ENCODE data around the gene DHCR24. TPM values are rescaled to one million over a fixed set of nuclear protein-coding genes. Genes with fewer than 3 reads are reported as not detected.

The DHCR24 gene
- total RNA-seq, 1 donor from 2014 or later, result 118 TPM

- Histone ChIP-seq H3K36me3 (ENCODE audit: control insufficient read depth, insufficient read depth, low read length) (peaks cover 66% of the 10 kb centered on the region), H3K4me3 (ENCODE audit: low read depth, low read length) (no peak overlapping the region), H3K27me3 (ENCODE audit: control insufficient read depth, insufficient read depth, low read length) (no peaks in the 10 kb centered on the region)
- no peak for TF ChIP-seq CTCF (IDR thresholded peaks at IDR 0.05; ENCODE audit: insufficient read depth, low read length, severe bottlenecking)
- no peak for DNase-seq (ENCODE audit: low read depth)
- no peak for FAIRE-seq
Measured at GRCh38 chr1:54870869-54871268, 16.1 kb downstream of the DHCR24 start.

- no peak for DNase-seq (ENCODE audit: low read depth)
- H3K36me3 ChIP-seq (ENCODE audit: control insufficient read depth, insufficient read depth, low read length), result peaks cover 70% of the 10 kb centered on the region
- FAIRE-seq, result no peak
- H3K27me3 ChIP-seq (ENCODE audit: control insufficient read depth, insufficient read depth, low read length), result no peaks in the 10 kb centered on the region
- no peak overlapping the region for H3K4me3 ChIP-seq (ENCODE audit: low read depth, low read length)
- TF ChIP-seq CTCF (IDR thresholded peaks at IDR 0.05; ENCODE audit: insufficient read depth, low read length, severe bottlenecking), result no peak
Measured at GRCh38 chr1:54869173-54869851, 17.7 kb downstream of the DHCR24 start.

- TF ChIP-seq CTCF (IDR thresholded peaks at IDR 0.05; ENCODE audit: insufficient read depth, low read length, severe bottlenecking), result no peak
- DNase-seq (ENCODE audit: low read depth), result no peak
- peaks cover 70% of the 10 kb centered on the region for H3K36me3 ChIP-seq (ENCODE audit: control insufficient read depth, insufficient read depth, low read length)
- H3K27me3 ChIP-seq (ENCODE audit: control insufficient read depth, insufficient read depth, low read length), result no peaks in the 10 kb centered on the region
- no peak overlapping the region for H3K4me3 ChIP-seq (ENCODE audit: low read depth, low read length)
- FAIRE-seq, result no peak
Measured at GRCh38 chr1:54867717-54868057, 19.3 kb downstream of the DHCR24 start.

- FAIRE-seq, result peak; percentile 23
- no peak overlapping the region for H3K4me3 ChIP-seq (ENCODE audit: low read depth, low read length)
- no peak for DNase-seq (ENCODE audit: low read depth)
- H3K27me3 ChIP-seq (ENCODE audit: control insufficient read depth, insufficient read depth, low read length), result no peaks in the 10 kb centered on the region
- TF ChIP-seq CTCF (IDR thresholded peaks at IDR 0.05; ENCODE audit: insufficient read depth, low read length, severe bottlenecking), result no peak
- peaks cover 69% of the 10 kb centered on the region for H3K36me3 ChIP-seq (ENCODE audit: control insufficient read depth, insufficient read depth, low read length)
Measured at GRCh38 chr1:54866801-54867716, 19.9 kb downstream of the DHCR24 start.

GRCh38 chr1:54865238-54866073 is 21.5 kb downstream of the DHCR24 start:
- FAIRE-seq, result no peak

More at GRCh38 chr1:54865238-54866073, 21.5 kb downstream of the DHCR24 start:
- Histone ChIP-seq H3K4me3 (ENCODE audit: low read depth, low read length) (no peak overlapping the region), H3K27me3 (ENCODE audit: control insufficient read depth, insufficient read depth, low read length) (no peaks in the 10 kb centered on the region), H3K36me3 (ENCODE audit: control insufficient read depth, insufficient read depth, low read length) (peaks cover 60% of the 10 kb centered on the region)
- no peak for TF ChIP-seq CTCF (IDR thresholded peaks at IDR 0.05; ENCODE audit: insufficient read depth, low read length, severe bottlenecking)
- no peak for DNase-seq (ENCODE audit: low read depth)
